ENCODE measurements around the gene TSHZ2.

GRCh38 chr20:53492212-53492611, 520.1 kb downstream of the TSHZ2 start:
- no peak for TF ChIP-seq CTCF (IDR thresholded peaks at IDR 0.05)
- TF ChIP-seq EZH2 (IDR thresholded peaks at IDR 0.05; ENCODE audit: borderline replicate concordance, insufficient read depth, low read depth, low read length, poor library complexity, severe bottlenecking): no peak
